GM06990 (cell line): ENCODE data around the gene MMRN2.
"Not testable (repeated sequence)": the region's sequence is repeated elsewhere in the genome, so short reads cannot be mapped to it uniquely, and the experiment has no call there.

Experiments used
- DNase-seq: peaks from one replicate; pipeline ENCODE4 v3.0.0-alpha.2; 2011; ENCODE audit not compliant: insufficient read length; ENCODE audit errors: extremely low read depth
- H3K27me3 ChIP-seq: replicated peaks from 2 replicates; pipeline ENCODE4 v1.6.0; 2011; ENCODE audit warnings: low read length; ENCODE audit not compliant: control insufficient read depth, insufficient read depth
- H3K36me3 ChIP-seq: 2 replicates; pipeline ENCODE4 v1.5.1; 2011; ENCODE audit warnings: low read length; ENCODE audit not compliant: control insufficient read depth, insufficient read depth
- H3K4me3 ChIP-seq: replicated peaks from 2 replicates; pipeline ENCODE4 v1.5.1; 2011; ENCODE audit warnings: low read depth, mild to moderate bottlenecking, control low read depth, low read length
- CTCF ChIP-seq: IDR thresholded peaks from 2 replicates; pipeline ENCODE4 v1.5.1; 2011; ENCODE audit warnings: low read length, control low read depth, mild to moderate bottlenecking, inconsistent platforms; ENCODE audit not compliant: insufficient read depth, poor library complexity, severe bottlenecking

Gene MMRN2

DNA sequence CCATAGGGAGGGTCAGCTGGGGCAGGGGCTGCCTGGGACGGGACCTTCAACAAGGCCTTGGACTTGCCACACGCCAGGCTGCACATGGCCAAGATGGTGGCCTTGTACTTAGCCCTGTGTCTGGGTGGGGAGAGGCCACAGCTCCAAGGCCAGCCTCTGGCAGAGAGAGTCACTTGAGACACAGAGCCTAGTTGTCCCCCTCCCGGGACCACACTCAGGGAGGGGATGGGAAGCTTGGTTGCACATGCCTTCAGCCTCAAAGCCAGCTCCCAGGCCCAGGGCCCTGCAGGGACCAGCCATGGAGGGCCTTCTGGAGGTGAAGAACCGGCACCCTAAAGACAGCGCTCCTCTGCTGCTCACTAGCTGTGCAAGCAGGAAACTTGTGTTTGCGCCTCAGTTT, 16.7 kb downstream of the MMRN2 start:
- H3K36me3 ChIP-seq, result no peaks in the 10 kb centered on the region
- H3K27me3 ChIP-seq, result no peaks in the 10 kb centered on the region
- no peak for TF ChIP-seq CTCF
- H3K4me3 ChIP-seq, result no peak overlapping the region
- no peak for DNase-seq

DNA sequence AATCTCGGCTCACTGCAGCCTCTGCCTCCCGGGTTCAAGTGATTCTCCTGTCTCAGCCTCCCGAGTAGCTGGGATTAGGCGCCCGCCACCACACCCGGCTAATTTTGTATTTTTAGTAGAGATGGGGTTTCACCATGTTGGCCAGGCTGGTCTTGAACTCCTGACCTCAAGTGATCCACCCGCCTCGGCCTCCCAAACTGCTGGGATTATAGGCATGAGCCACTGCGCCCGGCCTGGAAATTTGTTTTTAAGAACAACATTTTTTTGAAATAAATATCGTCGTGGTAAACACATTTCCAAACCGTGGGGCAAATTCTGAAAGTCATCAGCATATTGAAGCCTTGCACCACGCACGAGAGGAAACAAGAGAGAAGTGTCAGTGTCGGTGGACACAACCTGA, 17.3 kb downstream of the MMRN2 start:
- not testable (repeated sequence) for H3K36me3 ChIP-seq, H3K27me3 ChIP-seq, H3K4me3 ChIP-seq, DNase-seq

DNA sequence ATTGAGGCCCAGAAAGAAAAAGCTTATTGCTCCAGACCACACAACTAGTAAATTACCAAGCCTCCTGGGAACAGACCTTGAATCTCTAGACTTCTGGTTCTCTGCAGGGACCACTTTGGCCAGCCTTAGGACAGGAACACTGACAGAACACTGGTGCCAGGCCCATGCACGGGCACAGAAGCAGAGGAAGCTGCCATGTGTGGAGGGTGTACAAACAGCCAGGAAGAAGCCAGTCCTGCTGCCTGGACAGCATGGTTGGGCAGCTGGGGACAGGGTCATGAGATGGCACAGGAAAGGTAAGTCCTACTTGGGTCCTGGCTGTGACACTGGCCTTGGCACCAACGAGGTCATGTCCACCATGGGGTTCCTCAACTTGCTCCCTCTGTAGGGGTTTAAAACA, 19.2 kb downstream of the MMRN2 start:
- DNase-seq, result no peak
- Histone ChIP-seq H3K27me3 (no peaks in the 10 kb centered on the region), H3K4me3 (no peak overlapping the region), H3K36me3 (no peaks in the 10 kb centered on the region)
- no peak for TF ChIP-seq CTCF

DNA sequence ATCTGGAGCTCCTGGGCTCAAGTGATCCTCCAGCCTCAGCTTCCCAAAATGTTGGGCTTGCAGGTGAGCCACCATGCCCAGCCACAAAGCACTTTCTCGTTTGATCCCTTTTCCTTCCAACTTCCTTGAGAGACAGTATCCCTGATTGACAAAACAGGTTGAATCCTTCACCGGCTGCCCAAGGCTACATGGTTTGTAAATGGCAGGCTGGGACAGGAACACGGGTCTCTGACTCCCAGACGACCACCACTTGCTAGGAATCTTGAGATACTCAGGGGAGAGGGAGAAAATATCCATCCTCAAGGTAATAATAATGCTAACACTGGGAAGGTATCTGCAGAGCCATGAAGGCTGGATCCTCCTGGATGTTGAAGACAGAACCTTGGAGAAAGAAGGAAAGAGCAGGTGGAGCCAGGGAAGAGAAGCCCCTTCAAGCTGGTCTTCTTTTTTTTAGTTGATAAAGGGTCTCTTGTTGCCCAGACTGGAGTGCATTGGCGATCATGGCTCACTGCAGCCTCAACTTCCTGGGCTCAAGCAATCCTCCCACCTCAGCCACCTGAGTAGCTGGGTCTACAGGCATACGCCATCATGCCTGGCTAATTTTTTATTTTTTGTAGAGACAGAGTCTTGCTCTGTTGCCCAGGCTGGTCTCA, 19.8 kb downstream of the MMRN2 start:
- Histone ChIP-seq H3K36me3 (no peaks in the 10 kb centered on the region), H3K4me3 (no peak overlapping the region), H3K27me3 (no peaks in the 10 kb centered on the region)
- TF ChIP-seq CTCF, result no peak
- DNase-seq, result no peak

GRCh38 chr10:86936661-86937501, 20.5 kb downstream of the MMRN2 start:
- H3K36me3 ChIP-seq, result no peaks in the 10 kb centered on the region
- H3K4me3 ChIP-seq, result no peak overlapping the region
- DNase-seq, result no peak
- TF ChIP-seq CTCF, result no peak
- no peaks in the 10 kb centered on the region for H3K27me3 ChIP-seq

DNA sequence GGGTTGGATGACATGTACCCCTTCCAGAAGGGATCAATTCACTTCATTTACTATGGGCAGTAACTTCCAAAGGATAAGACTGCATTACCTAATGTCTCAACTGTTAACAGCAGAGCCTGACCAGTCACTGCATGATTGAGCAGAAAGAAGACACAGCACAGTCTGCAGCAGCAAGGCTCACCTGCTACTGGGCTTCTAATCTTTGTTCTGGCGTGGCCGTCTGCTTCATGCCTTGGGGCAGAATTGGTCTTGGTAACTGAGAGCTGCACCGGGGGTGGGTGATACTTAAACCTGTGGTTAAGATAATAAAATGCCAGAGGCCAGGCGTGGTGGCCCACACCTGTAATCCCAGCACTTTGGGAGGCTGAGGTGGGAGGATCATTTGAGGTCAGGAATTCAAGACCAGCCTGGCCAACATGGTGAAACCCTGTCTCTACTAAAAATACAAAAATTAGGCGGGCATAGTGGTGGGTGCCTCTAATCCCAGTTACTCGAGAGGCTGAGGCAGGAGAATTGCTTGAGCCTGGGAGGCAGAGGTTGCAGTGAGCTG, 23.2 kb downstream of the MMRN2 start:
- H3K27me3 ChIP-seq, DNase-seq, H3K4me3 ChIP-seq: not testable (repeated sequence)

More for the DNA sequence above, 23.2 kb downstream of the MMRN2 start:
- H3K36me3 ChIP-seq, result not testable (repeated sequence)
